GM21381 (cell line): Measurements from ENCODE around the gene ZNF358.

Source experiments
- ATAC-seq: cut with Tn5 transposase; IDR thresholded peaks from one replicate; pipeline ENCODE4 v1.9.1; 2021; ENCODE audit warnings: mild to moderate bottlenecking, moderate library complexity; ENCODE audit not compliant: unreplicated experiment

The ZNF358 gene

DNA sequence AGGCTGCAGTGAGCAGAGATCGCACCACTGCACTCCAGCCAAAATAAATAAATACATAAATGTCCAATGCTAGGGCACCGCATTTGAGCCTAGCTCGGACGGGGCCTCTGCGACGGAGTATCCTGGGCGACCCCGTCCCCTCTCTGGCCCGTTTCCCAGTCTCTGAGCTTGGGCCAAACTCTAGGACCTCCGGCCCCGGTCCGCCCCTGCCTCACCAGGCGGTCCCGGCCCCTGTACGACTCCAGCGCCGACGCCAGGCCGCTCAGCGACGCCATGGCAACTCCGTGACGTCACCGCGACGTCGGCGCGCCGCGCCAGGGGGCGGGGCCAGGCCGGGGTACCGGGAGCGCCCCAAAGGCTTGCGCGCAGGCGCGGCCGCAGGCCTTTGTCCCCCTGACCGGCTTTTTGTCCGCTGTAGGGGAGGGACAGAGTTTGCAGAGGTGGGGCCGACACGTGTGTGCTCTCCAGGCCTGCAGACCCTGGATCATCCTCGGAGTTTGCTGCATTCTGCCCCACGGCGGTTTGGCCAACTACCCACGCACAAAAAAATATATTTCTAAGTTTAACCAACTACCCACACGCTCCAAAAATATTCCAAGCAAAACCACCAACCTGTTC, 27.1 kb upstream of the ZNF358 start, which contains the start of gene PEX11G:
TSS of gene PEX11G (minus strand) at position 300 of the 618 bp plus-strand sequence. CDS start at position 275, 25 bp downstream.
- peak; percentile 81 for ATAC-seq

DNA sequence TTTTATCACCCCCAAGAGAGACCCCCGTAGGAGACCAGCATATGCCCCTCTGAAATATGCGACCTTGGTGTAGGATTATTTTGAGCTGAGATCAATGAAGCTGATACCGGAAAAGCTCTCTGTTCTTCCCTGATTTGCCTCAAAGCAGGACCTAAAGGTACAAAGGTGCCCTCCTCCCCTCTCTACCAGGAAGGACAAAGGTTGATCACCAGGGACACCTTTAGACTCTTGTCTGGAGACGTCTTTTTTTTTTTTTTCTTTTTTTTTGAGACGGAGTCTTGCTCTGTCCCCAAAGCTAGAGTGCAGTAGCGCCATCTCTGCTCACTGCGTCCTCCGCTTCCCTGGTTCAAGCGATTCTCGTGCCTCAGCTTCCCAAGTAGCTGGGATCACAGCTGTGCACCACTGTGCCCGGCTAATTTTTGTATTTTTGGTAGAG, 26.3 kb upstream of the ZNF358 start:
- no peak for ATAC-seq

DNA sequence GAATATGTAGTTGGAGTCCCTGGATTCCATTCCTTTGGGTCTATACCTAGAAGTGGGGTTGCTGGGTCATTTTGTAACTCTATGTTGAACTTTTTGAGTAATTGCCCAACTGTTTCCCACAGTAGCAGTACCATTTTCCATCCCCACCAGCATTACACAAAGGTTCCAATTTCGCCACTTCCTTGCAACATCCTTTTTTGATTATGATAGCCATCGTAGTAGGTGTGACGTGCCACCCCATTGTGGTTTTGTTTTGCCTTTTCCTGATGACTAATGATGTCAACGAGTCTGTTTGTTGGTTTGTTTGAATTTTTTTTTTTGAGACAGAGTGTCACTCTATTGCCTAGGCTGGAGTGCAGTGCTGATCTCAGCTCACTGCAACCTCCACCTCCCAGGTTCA, 23.8 kb upstream of the ZNF358 start:
- ATAC-seq: no peak

DNA sequence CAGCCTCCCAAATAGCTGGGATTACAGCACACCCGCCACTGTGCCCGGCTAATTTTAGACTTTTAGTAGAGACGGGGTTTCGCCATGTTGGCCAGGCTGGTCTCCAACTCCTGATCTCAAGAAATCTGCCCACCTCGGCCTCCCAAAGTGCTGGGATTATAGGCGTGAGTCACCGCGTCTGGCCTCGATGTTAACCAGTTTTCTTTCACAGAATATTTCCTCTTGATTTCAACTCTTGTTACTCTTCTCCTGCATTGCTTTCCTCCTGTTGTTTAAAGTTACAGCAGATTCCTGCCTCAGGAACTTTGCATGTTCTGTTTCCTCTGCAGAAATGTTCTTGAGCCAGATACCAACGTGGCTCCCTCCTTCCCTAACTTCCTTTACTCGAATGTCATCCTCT, 23.3 kb upstream of the ZNF358 start:
- no peak for ATAC-seq

DNA sequence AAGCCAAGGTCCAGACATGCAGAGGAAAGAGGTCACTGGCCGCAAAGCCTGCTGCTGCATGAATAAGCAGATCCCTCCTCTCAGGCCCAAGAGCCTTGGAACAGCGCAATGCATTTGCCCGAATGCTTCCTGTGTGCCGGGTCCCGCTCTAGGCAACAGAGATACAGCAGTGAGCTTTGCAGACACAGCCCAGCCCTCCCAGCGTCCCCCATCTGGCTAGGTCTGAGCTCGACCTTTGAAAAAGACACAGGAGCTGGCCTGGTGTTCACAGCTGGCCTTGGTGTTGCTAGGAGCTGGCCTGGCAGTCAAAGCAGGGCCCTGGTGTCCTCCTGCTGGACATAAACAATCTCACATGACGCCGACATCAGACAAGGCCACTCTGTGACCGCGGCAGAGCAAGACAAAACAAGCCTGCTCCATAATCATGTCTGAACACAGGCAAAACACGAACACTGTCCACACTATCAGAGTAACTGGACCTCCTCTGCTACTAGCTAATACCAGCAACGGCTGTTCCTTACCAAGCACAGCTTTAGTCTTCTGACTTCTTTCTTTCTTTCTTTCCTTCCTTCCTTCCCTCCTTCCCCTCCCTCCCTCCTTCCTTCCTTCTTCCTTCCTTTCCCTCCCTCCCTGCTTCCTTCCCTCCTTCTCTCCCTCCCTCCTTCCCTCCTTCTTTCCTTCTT, 21.3 kb upstream of the ZNF358 start:
- ATAC-seq: no peak

DNA sequence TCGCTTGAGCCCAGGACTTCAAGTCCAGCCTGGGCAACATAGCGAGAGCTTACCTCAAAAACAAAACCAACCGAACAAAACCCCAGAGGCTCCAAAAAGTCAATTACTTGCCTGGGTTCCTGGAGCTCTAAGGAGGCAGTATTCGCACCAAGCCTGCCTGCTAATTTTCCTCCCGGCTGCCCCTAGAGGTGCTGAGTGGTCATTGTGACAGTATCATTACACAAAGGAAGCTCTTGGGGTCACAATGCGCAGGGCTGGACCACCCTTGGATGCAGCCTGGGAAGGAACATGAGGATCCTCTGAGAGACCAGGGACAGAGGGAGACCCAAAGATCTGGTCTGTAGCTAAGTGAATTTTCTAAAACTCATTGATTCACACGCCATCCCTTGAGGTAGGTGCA, 18.6 kb upstream of the ZNF358 start:
- no peak for ATAC-seq

DNA sequence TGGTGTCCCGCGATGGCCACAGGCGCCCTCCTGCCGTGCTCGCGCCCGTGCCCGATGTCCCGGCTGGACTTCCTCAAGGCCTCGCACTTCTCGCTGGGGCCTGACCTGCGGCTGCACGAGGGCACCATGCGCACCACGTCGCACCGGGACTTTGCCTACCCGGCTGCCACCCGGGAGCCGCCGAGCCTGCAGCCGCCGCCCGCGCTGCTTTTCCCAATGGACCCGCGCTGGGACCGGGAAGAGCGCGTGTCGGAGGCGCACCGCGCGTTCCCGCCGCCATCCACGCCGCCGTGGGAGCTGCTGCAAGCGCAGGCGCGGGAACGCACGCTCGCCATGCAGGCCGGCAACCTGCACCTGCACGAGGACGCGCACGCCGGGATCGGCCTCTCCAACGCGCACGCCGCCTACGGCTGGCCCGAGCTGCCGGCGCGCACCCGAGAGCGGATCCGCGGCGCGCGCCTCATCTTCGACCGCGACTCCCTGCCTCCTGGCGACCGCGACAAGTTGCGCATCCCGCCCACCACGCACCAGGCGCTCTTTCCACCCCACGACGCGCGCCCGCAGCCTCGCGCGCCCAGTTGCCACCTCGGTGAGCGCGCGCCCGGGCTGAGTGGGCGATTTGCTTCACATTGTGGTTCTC, 15.0 kb upstream of the ZNF358 start:
- no peak for ATAC-seq

DNA sequence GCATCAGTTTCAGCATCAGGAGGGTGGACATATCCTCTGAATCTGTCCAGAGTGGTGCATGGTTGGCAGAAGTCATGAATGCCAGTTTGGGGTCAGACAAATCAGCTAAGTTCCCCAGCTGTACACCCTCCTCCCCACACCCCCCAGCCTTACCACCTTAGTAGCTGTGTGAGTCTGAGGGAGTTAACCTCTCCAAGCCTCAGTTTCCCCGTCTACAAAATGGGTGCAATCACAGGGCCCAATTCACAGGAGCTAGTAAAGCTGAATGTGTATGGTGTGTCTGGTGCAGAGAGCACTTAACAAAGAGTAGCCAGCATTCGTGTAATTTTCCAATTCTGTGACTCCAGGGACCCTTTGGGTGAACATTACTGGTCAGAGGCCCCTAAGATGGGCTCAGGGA, 13.4 kb upstream of the ZNF358 start:
- ATAC-seq: no peak

DNA sequence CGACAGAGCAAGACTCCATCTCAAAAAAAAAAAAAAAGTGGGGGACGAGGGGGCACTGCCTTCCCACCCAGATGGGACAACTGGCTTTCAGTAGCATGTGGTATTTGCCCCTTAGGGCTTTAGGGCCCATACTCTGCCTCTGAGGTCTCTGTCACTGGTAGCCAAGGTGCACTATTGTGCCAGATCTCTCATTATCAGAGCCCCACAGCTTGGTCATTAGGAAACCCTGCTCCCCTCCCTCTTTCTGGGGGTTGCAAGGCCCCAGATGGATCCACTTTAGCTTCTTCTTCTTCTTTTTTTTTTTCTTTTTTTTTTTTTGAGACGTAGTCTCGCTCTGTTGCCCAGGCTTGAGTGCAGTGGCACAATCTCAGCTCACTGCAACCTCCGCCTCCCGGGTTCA, 11.2 kb upstream of the ZNF358 start:
- no peak for ATAC-seq

DNA sequence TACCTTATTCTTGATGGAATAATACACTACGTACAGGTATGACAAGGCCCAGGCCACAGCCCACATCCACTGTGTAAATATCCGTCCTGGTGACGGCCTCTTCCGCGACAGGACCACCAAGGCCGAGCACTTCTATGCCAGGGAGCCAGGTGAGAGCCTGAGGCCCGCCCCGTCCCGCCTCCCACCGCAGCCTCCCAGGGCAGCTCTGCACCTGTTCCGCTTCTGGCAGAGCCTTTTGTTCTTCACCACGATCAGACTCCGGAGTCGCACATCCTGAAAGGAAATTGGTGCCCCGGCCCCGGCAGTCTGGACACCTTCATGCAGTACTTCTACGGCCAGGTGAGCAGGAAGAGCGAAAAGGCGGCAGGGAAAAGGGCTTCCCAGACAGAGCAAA, 10.6 kb upstream of the ZNF358 start:
- ATAC-seq: no peak

DNA sequence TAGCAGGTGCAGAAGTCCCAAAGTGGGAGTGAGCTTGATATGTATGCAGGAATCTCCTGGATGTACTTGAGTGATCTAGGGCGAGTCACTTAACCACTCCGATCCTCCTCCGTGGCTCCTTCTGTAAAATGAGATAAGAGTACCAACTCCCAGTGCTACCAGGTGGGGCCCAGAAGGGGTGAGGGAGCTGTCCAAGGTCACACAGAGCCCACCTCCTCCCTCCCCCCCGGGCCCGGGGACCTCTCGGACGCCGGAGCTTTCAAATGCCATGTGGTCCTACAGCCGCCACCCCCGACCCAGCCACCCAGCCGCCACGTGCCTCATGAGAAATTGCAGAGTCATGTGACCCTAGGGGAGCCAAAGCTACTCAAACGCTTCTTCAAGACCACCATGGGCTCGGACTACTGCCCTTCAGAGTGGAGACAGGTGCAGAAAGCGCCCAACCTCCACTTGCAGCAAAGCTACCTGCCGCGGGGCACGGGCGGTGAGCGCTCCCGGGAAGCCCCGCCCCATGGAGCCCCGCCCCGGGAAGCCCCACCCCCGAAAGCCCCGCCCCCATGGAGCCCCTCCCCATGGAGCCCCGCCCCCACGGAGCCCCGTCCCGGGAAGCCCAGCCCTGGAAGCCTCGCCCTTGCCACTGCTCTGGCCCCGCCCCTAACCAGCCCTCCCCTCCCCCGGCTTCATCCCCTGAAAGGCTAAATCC, 10.1 kb upstream of the ZNF358 start:
- no peak for ATAC-seq

DNA sequence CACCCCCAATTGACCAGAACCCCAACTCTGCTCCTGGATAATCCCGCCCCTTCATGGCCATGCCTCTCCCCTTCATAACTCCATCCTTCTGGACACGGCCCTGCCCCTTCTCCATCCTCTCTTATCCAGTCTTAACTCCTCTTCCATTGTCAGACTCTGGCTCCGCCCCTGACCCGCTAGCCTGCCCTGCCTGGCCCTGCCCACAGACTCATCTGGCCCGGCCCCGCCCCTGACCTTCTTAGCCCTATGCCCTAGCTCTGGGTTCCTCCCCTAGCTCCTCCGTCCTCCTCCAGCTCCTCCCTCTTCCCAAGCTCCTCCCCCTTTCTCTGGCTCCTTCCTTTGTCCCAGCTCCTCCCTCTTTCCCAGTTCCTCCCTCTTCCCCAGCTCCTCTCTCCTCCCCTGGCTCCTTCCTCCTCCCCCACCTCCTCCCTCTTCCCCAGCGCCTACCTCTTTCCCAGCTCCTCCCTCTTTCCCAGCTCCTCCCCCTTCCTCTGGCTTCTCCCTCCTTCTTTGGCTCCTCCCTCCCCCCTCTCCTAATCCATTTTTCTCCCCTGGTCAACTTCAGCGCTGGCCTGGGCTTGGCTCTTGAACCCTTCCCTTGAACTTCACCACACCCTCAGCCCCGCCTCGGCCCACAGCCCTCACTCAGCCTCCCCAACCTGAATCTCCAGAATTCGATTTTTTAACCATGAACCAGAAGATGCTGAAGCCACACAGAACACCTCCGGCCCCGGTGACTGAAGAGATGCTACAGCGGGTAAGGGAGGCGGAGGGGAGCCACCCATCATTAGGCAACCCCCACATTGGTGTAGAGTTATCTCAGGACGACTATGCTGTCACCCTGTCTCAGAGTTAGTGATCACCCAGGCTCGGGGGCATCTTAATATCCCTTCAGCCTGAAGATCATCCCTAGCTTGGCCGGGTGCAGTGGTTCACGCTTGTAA, 9.2 kb upstream of the ZNF358 start:
- no peak for ATAC-seq

DNA sequence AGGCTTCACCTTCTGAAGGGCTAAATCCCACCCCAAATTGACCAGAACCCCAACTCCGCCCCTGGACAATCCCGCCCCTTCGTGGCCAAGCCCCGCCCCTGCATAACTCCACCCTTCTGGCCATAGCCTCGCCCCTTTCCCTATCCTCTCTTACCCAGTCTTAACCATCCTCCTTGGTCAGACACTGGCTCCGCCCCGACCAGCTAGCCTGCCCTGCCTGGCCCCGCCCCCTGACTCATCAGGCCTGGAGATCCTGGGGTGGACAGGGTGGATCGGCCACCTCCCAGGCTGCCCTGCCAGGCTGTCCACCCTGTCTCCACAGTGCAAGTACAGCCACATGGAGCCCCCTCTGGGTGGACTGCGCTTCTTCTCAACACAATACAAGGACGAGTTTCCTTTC, 8.0 kb upstream of the ZNF358 start:
- no peak for ATAC-seq

DNA sequence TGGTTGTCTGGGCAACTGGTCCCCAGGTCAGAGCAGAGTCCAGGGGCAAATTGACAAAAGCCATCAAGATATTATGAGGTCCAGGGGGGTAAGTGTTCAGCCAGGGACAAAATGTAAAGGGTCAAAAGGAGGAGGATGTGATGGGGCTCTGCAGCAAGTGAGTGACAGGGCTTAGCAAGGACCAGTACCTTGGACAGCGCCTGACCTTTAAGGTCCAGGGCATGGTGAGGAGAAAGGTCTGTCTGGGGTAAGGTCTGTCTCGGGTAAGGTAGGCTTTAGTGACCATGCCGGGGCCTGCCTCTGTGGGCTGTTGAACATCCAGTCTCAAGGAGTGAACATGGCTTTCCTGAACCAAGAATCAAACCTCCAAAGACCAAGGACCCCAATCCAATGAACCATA, 6.3 kb upstream of the ZNF358 start:
- ATAC-seq: no peak

DNA sequence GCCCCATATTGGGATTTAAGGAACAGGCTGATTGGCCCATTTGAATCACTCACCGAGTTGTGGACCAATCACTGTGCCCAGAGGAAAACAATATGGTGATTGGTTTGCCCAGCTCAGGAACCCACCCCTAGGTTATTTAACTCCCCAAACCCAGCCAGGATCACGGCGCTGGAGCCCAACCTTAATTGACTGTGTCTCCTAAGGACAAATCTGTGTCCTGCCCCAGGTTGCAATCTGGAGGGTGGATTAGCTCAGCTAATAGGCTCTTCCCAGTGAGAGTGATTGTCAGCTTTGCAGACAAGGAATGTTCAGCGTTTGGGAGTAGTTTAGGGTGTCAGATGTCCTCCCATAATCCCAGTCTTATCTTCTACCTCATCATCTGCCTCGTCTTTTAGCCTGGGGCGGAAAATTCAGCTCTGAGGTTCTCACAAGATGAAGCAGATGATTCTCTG, 3.5 kb upstream of the ZNF358 start:
- ATAC-seq: no peak

DNA sequence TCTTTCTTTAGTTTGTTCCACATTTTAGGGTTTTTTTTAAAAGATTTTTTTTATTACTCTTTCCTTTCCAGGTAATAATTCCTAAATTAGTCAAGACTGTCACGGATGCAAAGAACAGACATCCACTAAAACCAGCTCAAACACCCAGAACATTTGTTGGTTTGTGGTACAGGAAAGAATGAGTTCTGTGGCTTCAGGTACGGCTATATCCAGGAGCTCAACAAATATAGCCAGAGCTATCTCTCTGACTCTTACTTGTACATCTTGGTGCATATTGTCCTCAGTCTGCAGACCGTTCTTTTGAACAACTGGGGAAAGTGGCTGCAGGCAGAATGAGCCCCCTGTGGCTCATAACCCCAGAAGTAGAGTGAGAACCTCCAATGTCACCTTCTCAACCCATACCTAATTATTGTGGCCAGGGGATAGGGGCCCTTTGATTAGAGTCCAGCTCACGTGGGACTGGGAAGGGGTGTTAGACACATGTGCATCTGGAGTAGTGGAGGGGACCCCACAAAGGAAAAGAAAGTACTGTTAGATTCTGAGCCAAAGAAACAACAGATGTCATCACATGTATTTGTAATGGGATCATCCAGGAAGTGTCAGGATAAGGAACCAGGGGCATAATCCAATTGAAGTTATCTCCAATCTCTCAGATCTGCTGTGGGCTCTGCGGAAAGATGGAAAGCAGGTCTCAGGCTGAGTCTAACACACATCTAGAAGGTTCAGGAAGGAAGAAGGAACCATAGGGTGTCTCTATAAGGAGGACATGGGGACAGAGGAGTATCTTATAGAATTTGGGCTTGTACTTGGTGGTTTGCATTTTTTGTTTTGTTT, 1.9 kb upstream of the ZNF358 start:
- no peak for ATAC-seq

DNA sequence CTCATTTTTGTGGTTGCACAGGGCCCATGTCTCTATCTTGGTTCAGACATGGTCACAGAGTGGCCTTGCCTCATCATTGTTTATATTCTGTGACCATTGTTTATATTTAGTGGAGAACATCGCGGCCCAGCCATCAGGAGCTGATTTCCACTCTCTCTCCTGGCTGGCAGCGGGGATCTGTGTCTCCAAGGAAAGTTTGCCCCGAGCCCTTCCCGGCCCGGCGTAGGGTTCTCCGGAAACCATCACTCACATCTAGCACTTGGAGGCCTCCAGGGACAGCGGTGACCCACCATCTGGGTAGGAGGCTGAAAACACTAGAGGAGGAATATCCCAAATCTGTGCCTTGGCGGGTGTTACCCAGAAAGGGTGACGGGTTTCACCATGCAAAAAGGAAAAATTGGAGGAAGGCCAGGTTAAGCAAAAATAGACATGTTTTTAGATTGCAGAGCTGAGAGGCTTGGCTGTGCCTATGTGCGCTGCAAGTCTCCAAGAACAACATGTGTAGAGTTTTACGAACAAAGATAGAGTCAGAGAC, 726 bp upstream of the ZNF358 start:
- ATAC-seq: no peak

DNA sequence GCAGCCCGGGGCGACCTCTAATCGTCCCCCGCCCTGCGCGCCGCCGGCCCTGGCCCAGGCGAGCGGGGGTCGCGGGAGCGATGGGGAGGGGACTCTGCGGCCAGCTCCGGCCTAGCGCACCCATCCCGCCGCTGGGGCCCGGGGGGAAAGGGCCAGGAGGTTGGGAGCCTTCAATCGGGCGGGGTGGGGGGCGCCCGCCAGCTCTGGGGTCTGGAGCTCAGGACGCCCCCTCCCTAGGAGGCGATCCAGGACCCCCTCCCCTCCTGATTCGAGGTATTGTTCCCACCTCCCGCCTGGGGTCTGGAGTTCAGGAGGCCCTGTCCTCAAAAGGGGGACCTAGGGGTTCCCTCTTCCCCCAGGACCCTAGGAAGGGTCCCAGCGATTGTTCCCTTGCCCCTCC, 430 bp downstream of the ZNF358 start:
- no peak for ATAC-seq

DNA sequence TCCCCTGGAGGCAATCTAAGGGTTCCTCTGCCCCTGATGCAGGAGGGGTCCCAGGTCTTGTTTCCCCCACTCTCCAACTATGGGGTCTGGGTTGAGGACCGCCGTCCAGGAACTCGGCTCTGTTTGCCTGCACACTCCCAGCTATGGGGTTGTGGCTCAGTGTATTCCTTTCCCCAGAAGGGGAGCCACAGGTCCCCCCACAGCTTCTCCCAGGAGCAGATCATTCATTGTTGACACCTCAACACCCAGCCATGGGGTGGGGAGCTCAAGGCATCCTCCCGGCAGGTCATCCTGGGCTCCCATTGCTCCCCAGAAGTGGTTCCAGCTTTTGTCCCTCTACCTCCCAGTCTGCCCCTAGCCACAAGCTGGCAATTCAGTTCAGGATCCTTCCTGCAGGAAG, 975 bp downstream of the ZNF358 start:
- ATAC-seq: no peak
